ENCODE measurements around the gene FBLN5. TPM values are rescaled to one million over a fixed set of nuclear protein-coding genes. Genes with fewer than 3 reads are reported as not detected.

Gene FBLN5
- total RNA-seq, 2 experiments from 2014 or later = 1.3 to 1.4 TPM

DNA sequence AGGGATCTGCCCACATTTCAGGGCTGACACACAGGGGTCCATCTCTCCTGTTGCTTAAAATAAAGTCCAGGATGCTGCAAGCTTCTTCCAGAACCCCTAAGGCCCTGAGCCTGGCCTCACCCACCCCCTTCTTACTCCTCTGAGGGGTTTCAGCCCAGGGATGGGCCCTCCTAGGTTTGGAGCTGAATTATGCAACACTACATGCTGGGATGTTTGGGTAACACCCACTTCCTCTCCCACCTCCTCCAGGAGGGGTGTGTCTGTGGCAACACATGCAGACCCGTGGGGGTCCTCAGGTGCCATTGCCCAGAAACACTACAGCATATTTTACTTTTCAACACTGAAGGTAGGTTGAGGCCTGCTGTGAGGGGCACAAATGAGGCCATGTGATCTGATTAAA, 5.4 kb downstream of the FBLN5 start:
- no peak overlapping the region for H3K27ac Mint-ChIP-seq
- ChIA-PET CTCF (no interaction called here), POLR2A (no interaction called here)
- TF ChIP-seq CTCF (IDR thresholded peaks at IDR 0.05) = no peak
- peaks cover 16% of the 10 kb centered on the region for H3K4me1 Mint-ChIP-seq (ENCODE audit: low read depth)
- ATAC-seq (no peak), DNase-seq (no peak)
- intact Hi-C loops (cut with micrococcal nuclease) = no loop called here
- no peaks in the 10 kb centered on the region for H3K36me3 Mint-ChIP-seq (ENCODE audit: low read depth)
- no peak overlapping the region for H3K4me3 Mint-ChIP-seq
- peaks cover 19% of the 10 kb centered on the region for H3K27me3 Mint-ChIP-seq
- no peaks in the 10 kb centered on the region for H3K9me3 Mint-ChIP-seq

GRCh38 chr14:91940209-91940608, 7.3 kb downstream of the FBLN5 start:
- POLR2A ChIA-PET = no interaction called here
- no peak for ATAC-seq
- Mint-ChIP-seq H3K27me3 (peaks cover 8% of the 10 kb centered on the region), H3K36me3 (ENCODE audit: low read depth) (no peaks in the 10 kb centered on the region), H3K4me1 (ENCODE audit: low read depth) (peaks cover 7% of the 10 kb centered on the region), H3K27ac (no peak overlapping the region), H3K9me3 (no peaks in the 10 kb centered on the region), H3K4me3 (no peak overlapping the region)
- no peak for DNase-seq
- no peak for TF ChIP-seq CTCF (IDR thresholded peaks at IDR 0.05)
- CTCF ChIA-PET = no interaction called here
- intact Hi-C loops (cut with micrococcal nuclease) = no loop called here

DNA sequence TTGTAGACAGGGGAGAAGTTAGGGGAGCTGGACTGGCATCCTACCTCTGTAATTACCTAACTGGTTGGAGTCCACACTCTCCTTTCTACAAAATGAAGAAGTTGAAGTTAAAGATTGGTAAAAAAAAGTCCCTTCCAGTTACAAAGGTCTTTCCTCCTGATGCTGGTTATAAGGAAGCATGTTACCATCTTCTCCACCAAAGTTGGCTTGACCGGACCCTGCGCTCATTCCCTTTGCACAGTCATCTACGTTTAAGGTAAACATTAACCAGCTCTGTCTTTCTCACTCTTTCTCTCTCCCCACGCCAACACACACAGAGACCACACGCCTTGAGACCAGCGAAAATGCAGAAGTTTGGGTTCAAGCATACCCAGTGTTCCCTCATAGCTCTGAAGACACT, 11.9 kb downstream of the FBLN5 start:
- intact Hi-C loops (cut with micrococcal nuclease) = no loop called here
- CTCF ChIA-PET = interaction anchor here (0.7 to 1.2 kb wide), 2 partner anchors 61 to 1177 kb away, joined by 3 read pairs; no protein-coding TSS in a partner anchor
- Mint-ChIP-seq H3K36me3 (ENCODE audit: low read depth) (no peaks in the 10 kb centered on the region), H3K4me1 (ENCODE audit: low read depth) (no peaks in the 10 kb centered on the region), H3K27me3 (no peaks in the 10 kb centered on the region), H3K4me3 (no peak overlapping the region), H3K27ac (no peak overlapping the region), H3K9me3 (no peaks in the 10 kb centered on the region)
- ATAC-seq (no peak), DNase-seq (no peak)
- POLR2A ChIA-PET = no interaction called here
- TF ChIP-seq CTCF (IDR thresholded peaks at IDR 0.05) = no peak

DNA sequence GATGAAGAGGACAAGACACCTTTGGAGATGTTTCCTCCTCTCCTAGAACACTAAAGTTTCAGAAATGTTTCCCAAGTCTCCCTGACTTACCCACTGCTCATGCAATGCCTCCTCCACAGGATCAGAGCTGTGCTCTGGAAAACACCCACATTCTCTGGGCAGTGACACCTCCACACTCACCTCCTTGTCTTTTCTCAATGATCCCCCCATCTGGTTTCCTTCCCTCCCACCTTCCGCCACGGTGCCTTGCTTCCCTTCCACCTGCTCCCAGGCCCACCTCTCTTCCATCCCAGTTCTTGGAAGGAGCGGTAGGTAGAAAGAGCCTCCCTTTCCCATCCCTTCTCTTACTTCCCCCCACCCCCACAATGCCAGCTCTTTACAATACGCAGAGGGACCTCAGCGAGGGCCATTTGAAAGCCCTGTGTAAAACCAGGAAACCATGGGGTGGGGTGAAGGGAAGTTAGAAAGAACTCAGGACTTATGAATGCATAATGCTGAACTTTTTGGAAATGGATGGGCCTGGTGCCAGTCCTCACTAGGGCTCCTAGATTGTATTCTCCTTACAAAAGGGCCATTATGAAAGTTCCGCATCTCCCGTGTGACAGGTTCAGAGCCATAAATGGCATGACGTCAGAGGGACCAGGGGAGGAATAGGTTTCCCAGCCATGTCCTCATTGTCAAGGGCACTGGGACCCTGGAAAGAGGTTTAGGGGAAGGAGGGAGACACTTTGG, 12.8 kb downstream of the FBLN5 start:
- no peak for DNase-seq
- ChIA-PET CTCF (no interaction called here), POLR2A (interaction anchor here (1.3 kb wide), 1 partner anchor 9 kb away, joined by 3 read pairs; no protein-coding TSS in a partner anchor)
- Mint-ChIP-seq H3K4me1 (ENCODE audit: low read depth) (no peaks in the 10 kb centered on the region), H3K4me3 (no peak overlapping the region), H3K27ac (no peak overlapping the region), H3K9me3 (no peaks in the 10 kb centered on the region), H3K27me3 (no peaks in the 10 kb centered on the region), H3K36me3 (ENCODE audit: low read depth) (no peaks in the 10 kb centered on the region)
- intact Hi-C loops (cut with micrococcal nuclease) = no loop called here
- ATAC-seq = no peak
- TF ChIP-seq CTCF (IDR thresholded peaks at IDR 0.05) = no peak

DNA sequence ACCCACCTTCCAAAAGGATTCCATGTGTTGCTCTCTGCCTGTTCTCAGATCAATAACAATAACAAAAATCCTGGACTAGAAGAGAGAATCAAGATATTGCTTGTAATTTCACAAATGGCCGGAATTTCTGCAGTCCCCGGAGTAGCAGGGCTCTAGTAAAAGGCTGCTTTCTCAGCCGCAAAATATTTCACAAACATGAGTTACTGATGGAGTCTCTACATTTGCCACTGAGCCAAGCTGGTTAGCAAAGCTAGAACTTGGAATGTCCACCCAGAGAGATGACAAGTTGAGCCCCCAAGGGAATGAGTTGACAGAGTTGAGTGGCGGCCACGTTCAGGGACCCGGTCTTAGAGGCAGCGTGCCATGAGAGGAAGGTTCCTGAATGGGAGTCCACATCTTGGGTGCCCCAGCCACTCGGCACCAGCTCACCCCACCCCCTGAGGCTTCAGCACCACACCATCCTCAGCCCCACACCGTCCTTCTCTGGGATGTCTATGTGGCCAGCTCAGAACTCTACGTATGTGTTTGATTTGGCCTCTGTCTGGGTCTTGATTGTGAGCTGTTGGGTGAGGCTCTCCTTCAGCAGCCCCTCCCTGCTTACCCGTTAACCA, 15.9 kb downstream of the FBLN5 start:
- intact Hi-C loops (cut with micrococcal nuclease) = no loop called here
- Mint-ChIP-seq H3K36me3 (ENCODE audit: low read depth) (no peaks in the 10 kb centered on the region), H3K27ac (no peak overlapping the region), H3K27me3 (no peaks in the 10 kb centered on the region), H3K4me3 (no peak overlapping the region), H3K4me1 (ENCODE audit: low read depth) (no peaks in the 10 kb centered on the region), H3K9me3 (no peaks in the 10 kb centered on the region)
- ChIA-PET CTCF (interaction anchor here (1.6 kb wide), 1 partner anchor 66 kb away, joined by 5 read pairs; no protein-coding TSS in a partner anchor), POLR2A (no interaction called here)
- no peak for TF ChIP-seq CTCF (IDR thresholded peaks at IDR 0.05)
- ATAC-seq = no peak
- no peak for DNase-seq

Data from activated CD8-positive, alpha-beta T cell treated with anti-CD3 and anti-CD28 coated beads for 36 hours (primary cell).